Tibial nerve (tissue), 4 donors: Measurements from ENCODE around the gene NEXMIF. TPM values are rescaled to one million over a fixed set of nuclear protein-coding genes. Genes with fewer than 3 reads are reported as not detected.

Experiments
- DNase-seq, 2 donors: peaks; one replicate each; pipeline ENCODE4 v3.0.0-alpha.2; 2019; ENCODE audit warnings: low spot score in 2 of 2
- H3K27ac ChIP-seq, 4 donors: fragments of 200-600 bp; sonication (generic) in 3 of 4; one replicate each; pipeline ENCODE4 v1.5.1; 2017 to 2019; ENCODE audit warnings: mild to moderate bottlenecking in 1 of 4
- H3K27me3 ChIP-seq, 2 donors: fragments of 200-600 bp; sonication (generic) in 1 of 2; one replicate each; pipeline versions ENCODE4 v1.5.1 to v1.6.0; 2017 to 2019
- H3K36me3 ChIP-seq, 3 donors: fragments of 200-600 bp; sonication (generic); one replicate each; pipeline ENCODE4 v1.5.1; 2018 to 2019
- H3K4me1 ChIP-seq, 4 donors: fragments of 200-600 bp; sonication (generic) in 3 of 4; one replicate each; pipeline ENCODE4 v1.5.1; 2017 to 2019
- H3K4me3 ChIP-seq, 4 donors: fragments of 200-600 bp; sonication (generic) in 3 of 4; one replicate each; pipeline ENCODE4 v1.5.1; 2017 to 2019; ENCODE audit warnings: mild to moderate bottlenecking in 1 of 4, moderate library complexity in 1 of 4
- H3K9me3 ChIP-seq, 4 donors: fragments of 200-600 bp; sonication (generic) in 3 of 4; one replicate each; pipeline ENCODE4 v1.5.1; 2017 to 2019
- EP300 ChIP-seq, 2 donors: sonication (generic); formaldehyde crosslinking; IDR thresholded peaks; one replicate each; pipeline ENCODE4 v1.6.1; 2017; ENCODE audit warnings: antibody characterized with exemption in 2 of 2, mild to moderate bottlenecking in 1 of 2
- POLR2A ChIP-seq, 2 donors: fragments of 450-650 bp; IDR thresholded peaks; one replicate each; pipeline ENCODE4 v1.6.1; 2017; ENCODE audit warnings: antibody characterized with exemption in 2 of 2, mild to moderate bottlenecking in 2 of 2, moderate library complexity in 2 of 2
- WGBS, 2 donors: methylation state at CpG; one replicate each; pipeline ENCODE4 v1.1.5; 2018; 5-methylcytosine and 5-hydroxymethylcytosine counted together
- total RNA-seq, 4 donors: library from RNA; depleted of rRNA; stranded (reverse); fragments of >200 nt; gene quantifications; one replicate each; pipeline ENCODE4 v1.1.0, GENCODE V29; 2016
- TF ChIP-seq, protein P1 (sequence below), 5 experiments: fragments of 200-600 bp in 3 of 5; fragments of 450-650 bp in 2 of 5; sonication (generic) in 3 of 5; IDR thresholded peaks; one replicate each; pipeline ENCODE4 v1.5.1; 2016 to 2019; ENCODE audit warnings: antibody characterized with exemption in 5 of 5, mild to moderate bottlenecking in 3 of 5, moderate library complexity in 2 of 5

NEXMIF gene
- total RNA-seq, 4 donors from 2014 or later = 0.78 to 2.1 (median 1.1) TPM

DNA sequence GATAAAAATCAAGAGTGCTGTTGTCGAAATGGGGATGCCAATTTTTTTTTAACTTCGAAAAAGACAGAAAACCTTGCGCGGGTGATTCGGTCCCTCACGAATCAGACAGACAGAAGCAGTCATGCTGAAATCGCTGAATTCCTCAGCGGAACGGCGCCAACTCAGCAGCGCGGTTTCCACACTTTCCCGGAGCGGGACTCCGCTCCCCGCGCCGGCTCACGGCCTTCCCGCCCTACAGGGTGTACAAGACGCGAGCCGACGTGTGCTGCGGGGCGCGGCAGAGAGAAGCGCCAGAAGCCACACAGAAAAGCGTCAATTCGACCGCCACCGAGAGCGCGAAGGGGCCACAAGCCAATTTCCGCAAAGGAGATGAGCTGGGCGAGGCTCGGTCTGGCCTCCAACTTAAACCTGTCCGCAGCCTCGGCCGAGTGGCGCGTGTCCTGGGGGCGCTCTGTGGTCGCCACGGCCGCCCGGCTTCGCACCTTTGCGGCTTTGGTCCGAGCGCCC is 1.3 kb downstream of the NEXMIF start:
- Histone ChIP-seq H3K27ac (peak overlapping the region in 3 of 4 donors; percentile 33 to 73 (median 59)), H3K4me3 (peak overlapping the region; percentile 28 to 61 (median 46)), H3K36me3 (no peaks in the 10 kb centered on the region), H3K9me3 (no peaks in the 10 kb centered on the region), H3K4me1 (no peaks in the 10 kb centered on the region), H3K27me3 (peaks cover 0 to 3% of the 10 kb centered on the region in 2 donors)
- 7 to 46% methylated on average over 19 to 40 of the region's 51 CpGs for WGBS, 2 donors
- DNase-seq = peak in 1 of 2 donors; percentile 12
- no peak for TF ChIP-seq EP300 (IDR thresholded peaks at IDR 0.05)
- no peak for TF ChIP-seq POLR2A (IDR thresholded peaks at IDR 0.05)
- TF ChIP-seq, protein P1, sequence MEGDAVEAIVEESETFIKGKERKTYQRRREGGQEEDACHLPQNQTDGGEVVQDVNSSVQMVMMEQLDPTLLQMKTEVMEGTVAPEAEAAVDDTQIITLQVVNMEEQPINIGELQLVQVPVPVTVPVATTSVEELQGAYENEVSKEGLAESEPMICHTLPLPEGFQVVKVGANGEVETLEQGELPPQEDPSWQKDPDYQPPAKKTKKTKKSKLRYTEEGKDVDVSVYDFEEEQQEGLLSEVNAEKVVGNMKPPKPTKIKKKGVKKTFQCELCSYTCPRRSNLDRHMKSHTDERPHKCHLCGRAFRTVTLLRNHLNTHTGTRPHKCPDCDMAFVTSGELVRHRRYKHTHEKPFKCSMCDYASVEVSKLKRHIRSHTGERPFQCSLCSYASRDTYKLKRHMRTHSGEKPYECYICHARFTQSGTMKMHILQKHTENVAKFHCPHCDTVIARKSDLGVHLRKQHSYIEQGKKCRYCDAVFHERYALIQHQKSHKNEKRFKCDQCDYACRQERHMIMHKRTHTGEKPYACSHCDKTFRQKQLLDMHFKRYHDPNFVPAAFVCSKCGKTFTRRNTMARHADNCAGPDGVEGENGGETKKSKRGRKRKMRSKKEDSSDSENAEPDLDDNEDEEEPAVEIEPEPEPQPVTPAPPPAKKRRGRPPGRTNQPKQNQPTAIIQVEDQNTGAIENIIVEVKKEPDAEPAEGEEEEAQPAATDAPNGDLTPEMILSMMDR (IDR thresholded peaks at IDR 0.05) = no peak

GRCh38 chrX:74922922-74923543 is 2.2 kb downstream of the NEXMIF start:
- no peak overlapping the region for H3K27ac ChIP-seq
- no peak for TF ChIP-seq POLR2A (IDR thresholded peaks at IDR 0.05)
- TF ChIP-seq EP300 (IDR thresholded peaks at IDR 0.05) = no peak
- TF ChIP-seq, protein P1 (IDR thresholded peaks at IDR 0.05) = no peak
- WGBS, 2 donors = 62 to 70% methylated on average over 6 of the region's 6 CpGs

GRCh38 chrX:74911494-74911893 is 13.8 kb downstream of the NEXMIF start:
- H3K27me3 ChIP-seq = no peaks in the 10 kb centered on the region
- H3K4me1 ChIP-seq = no peaks in the 10 kb centered on the region
- H3K4me3 ChIP-seq = no peak overlapping the region
- H3K27ac ChIP-seq = no peak overlapping the region
- no peak for DNase-seq
- TF ChIP-seq POLR2A (IDR thresholded peaks at IDR 0.05) (no peak), EP300 (IDR thresholded peaks at IDR 0.05) (no peak)
- TF ChIP-seq, protein P1 (IDR thresholded peaks at IDR 0.05) = no peak
- H3K9me3 ChIP-seq = no peaks in the 10 kb centered on the region
- 63 to 73% methylated on average over 1 of the region's 1 CpG for WGBS, 2 donors
- H3K36me3 ChIP-seq = no peaks in the 10 kb centered on the region

More at GRCh38 chrX:74922922-74923543, 2.2 kb downstream of the NEXMIF start:
- no peaks in the 10 kb centered on the region for H3K9me3 ChIP-seq
- no peaks in the 10 kb centered on the region for H3K4me1 ChIP-seq
- DNase-seq = no peak
- no peak overlapping the region for H3K4me3 ChIP-seq
- H3K27me3 ChIP-seq = peaks cover 0 to 3% of the 10 kb centered on the region in 2 donors
- no peaks in the 10 kb centered on the region for H3K36me3 ChIP-seq

DNA sequence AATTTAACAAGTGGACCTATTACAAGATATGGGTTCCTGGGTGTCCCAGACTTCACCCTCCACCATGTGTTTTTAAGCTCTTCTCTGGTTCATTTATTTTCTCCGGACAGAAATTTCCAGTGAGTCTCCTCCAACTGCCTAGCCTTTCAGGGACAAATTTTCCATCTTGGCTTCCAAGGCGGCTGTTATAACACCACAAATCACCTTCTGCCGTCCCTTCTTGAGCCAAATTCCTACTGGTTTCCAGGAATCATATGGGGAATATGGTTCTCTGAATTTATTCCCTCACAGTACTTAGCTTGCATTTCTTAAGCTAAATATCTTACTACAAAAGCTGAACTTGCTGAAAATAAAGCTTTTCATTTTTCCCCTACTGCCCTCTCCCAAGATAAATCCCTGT is 18.8 kb downstream of the NEXMIF start:
- H3K27ac ChIP-seq = no peak overlapping the region
- TF ChIP-seq, protein P1 (IDR thresholded peaks at IDR 0.05) = no peak
- TF ChIP-seq POLR2A (IDR thresholded peaks at IDR 0.05) = no peak
- no peak for TF ChIP-seq EP300 (IDR thresholded peaks at IDR 0.05)
- no peak overlapping the region for H3K4me3 ChIP-seq
- no peaks in the 10 kb centered on the region for H3K27me3 ChIP-seq
- H3K36me3 ChIP-seq = no peaks in the 10 kb centered on the region
- 68 to 83% methylated on average over 3 of the region's 3 CpGs for WGBS, 2 donors
- no peaks in the 10 kb centered on the region for H3K4me1 ChIP-seq
- no peaks in the 10 kb centered on the region for H3K9me3 ChIP-seq
- no peak for DNase-seq

DNA sequence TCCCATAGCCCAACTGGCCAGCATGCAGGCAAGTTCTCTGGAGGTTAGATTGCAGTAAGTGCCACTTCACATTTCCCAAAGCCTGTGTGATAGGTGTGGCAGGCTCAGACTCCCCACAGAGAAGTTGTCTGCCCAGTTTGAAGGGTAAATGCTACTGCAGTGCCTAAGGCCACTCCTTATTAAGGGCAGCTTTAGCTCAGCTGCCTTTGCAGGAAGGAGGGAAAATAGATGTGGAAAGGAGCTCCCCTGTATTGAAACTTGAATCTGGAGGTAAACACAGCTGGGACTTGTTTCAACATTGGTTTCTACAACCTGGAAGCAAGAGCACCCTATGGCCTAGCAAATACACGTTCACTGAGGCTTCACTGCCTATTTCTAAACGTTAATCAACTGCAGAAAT is 22.4 kb downstream of the NEXMIF start:
- H3K36me3 ChIP-seq = no peaks in the 10 kb centered on the region
- DNase-seq = no peak
- H3K27ac ChIP-seq = no peak overlapping the region
- no peaks in the 10 kb centered on the region for H3K4me1 ChIP-seq
- no peaks in the 10 kb centered on the region for H3K9me3 ChIP-seq
- no peak overlapping the region for H3K4me3 ChIP-seq
- TF ChIP-seq, protein P1 (IDR thresholded peaks at IDR 0.05) = no peak
- TF ChIP-seq POLR2A (IDR thresholded peaks at IDR 0.05) = no peak
- TF ChIP-seq EP300 (IDR thresholded peaks at IDR 0.05) = no peak
- 15 to 46% methylated on average over 2 of the region's 2 CpGs for WGBS, 2 donors
- no peaks in the 10 kb centered on the region for H3K27me3 ChIP-seq
